ENCODE measurements around the gene NPIPB8.
"Not testable (repeated sequence)": the region's sequence is repeated elsewhere in the genome, so short reads cannot be mapped to it uniquely, and the experiment has no call there.

Gene NPIPB8

GRCh38 chr16:28701384-28701783, 63.5 kb downstream of the NPIPB8 start:
- in situ Hi-C loops (cut with HindIII; ENCODE audit: low pct_ligation_motif_present, low pct_unique_long_range_greater_than_20kb, low sequenced_read_pairs); DNase-seq: not testable (repeated sequence)

- in situ Hi-C loops (cut with HindIII; ENCODE audit: low pct_ligation_motif_present, low pct_unique_long_range_greater_than_20kb, low sequenced_read_pairs): not testable (repeated sequence)
These were observed 66.4 kb downstream of the NPIPB8 start for GRCh38 chr16:28704246-28704645.

More at GRCh38 chr16:28704246-28704645, 66.4 kb downstream of the NPIPB8 start:
- not testable (repeated sequence) for DNase-seq
